SK-N-SH (cell line): ENCODE measurements around the gene ICE1. TPM values are rescaled to one million over a fixed set of nuclear protein-coding genes. Genes with fewer than 3 reads are reported as not detected.

ENCODE experiments used
- CTCF ChIA-PET: fragments of 300-600, 350-600 bp; formaldehyde crosslinking; extraction: SDS; loops from one replicate; lab custom pipeline; 2021; lab: Yijun Ruan, JAX
- POLR2A ChIA-PET: fragments of 350-600 bp; sonication (Branson Sonifier 250); formaldehyde crosslinking; extraction: SDS; loops from one replicate; lab custom pipeline; 2020; ENCODE audit warnings: antibody characterized with exemption, inconsistent platforms; lab: Yijun Ruan, JAX
- DNase-seq: peaks from one replicate; pipeline ENCODE4 v3.0.0; 2012
- H2AFZ ChIP-seq: fragments of 200-600 bp; sonication (generic); 2 replicates; pipeline ENCODE4 v1.8.1; 2016; ENCODE audit warnings: antibody characterized with exemption, mild to moderate bottlenecking, low read depth
- H3F3A ChIP-seq: fragments of 200-600 bp; sonication (generic); replicated peaks from 2 replicates; pipeline ENCODE3; 2016; ENCODE audit warnings: antibody characterized with exemption, mild to moderate bottlenecking; ENCODE audit not compliant: insufficient read depth
- H3K27ac ChIP-seq, 2 experiments: fragments of 200-500 bp in 1 of 2; fragments of 200-600 bp in 1 of 2; sonication (Bioruptor generic) in 1 of 2; sonication (generic), shearing (Covaris generic) in 1 of 2; 2 replicates each; pipeline versions ENCODE4 v1.5.1 to v1.6.1; 2014 to 2016; ENCODE audit warnings: low read depth in 2 of 2, inconsistent platforms in 1 of 2, low read length in 1 of 2, mild to moderate bottlenecking in 1 of 2, mixed read lengths in 1 of 2
- H3K27me3 ChIP-seq: fragments of 200-600 bp; sonication (generic), shearing (Covaris generic); 2 replicates; pipeline ENCODE4 v1.6.1; 2016; ENCODE audit warnings: mixed run types; ENCODE audit not compliant: insufficient read depth
- H3K36me3 ChIP-seq, 2 experiments: fragments of 200-500 bp in 1 of 2; fragments of 200-600 bp in 1 of 2; sonication (Bioruptor generic) in 1 of 2; sonication (generic) in 1 of 2; replicated peaks in 1 of 2; 2 replicates each; pipeline versions ENCODE3 to v1.5.1; 2014 to 2016; ENCODE audit warnings: low read length in 1 of 2, mild to moderate bottlenecking in 1 of 2; ENCODE audit not compliant: insufficient read depth in 2 of 2, control insufficient read depth in 1 of 2
- H3K4me1 ChIP-seq, 2 experiments: fragments of 200-500 bp in 1 of 2; fragments of 200-600 bp in 1 of 2; sonication (Bioruptor generic) in 1 of 2; sonication (generic), shearing (Covaris generic) in 1 of 2; 2 replicates each; pipeline versions ENCODE4 v1.5.1 to v1.6.1; 2014 to 2016; ENCODE audit warnings: low read depth in 1 of 2, low read length in 1 of 2, mixed run types in 1 of 2; ENCODE audit not compliant: insufficient read depth in 2 of 2, control insufficient read depth in 1 of 2
- H3K4me2 ChIP-seq: fragments of 200-600 bp; sonication (generic), shearing (Covaris generic); 2 replicates; pipeline ENCODE4 v1.6.1; 2017; ENCODE audit warnings: mixed run types
- H3K4me3 ChIP-seq, 2 experiments: fragments of 200-500 bp in 1 of 2; fragments of 200-600 bp in 1 of 2; sonication (Bioruptor generic) in 1 of 2; sonication (generic), shearing (Covaris generic) in 1 of 2; 2 replicates each; pipeline versions ENCODE4 v1.5.1 to v1.8.1; 2014 to 2016; ENCODE audit warnings: low read depth in 2 of 2, inconsistent platforms in 1 of 2, low read length in 1 of 2, mild to moderate bottlenecking in 1 of 2, mixed read lengths in 1 of 2, moderate library complexity in 1 of 2
- H3K79me2 ChIP-seq: fragments of 200-600 bp; sonication (generic); 2 replicates; pipeline ENCODE4 v1.8.1; 2017; ENCODE audit warnings: mild to moderate bottlenecking; ENCODE audit not compliant: insufficient read depth
- H3K9ac ChIP-seq: fragments of 200-600 bp; sonication (generic); 2 replicates; pipeline ENCODE4 v1.6.1; 2017; ENCODE audit warnings: mixed run types
- H3K9me2 ChIP-seq: fragments of 200-600 bp; sonication (generic); 2 replicates; pipeline ENCODE4 v1.6.1; 2017; ENCODE audit warnings: mixed run types
- H3K9me3 ChIP-seq: fragments of 200-600 bp; sonication (generic); 2 replicates; pipeline ENCODE4 v1.6.1; 2017; ENCODE audit warnings: mixed run types, mild to moderate bottlenecking, moderate library complexity
- H4K20me1 ChIP-seq: fragments of 200-600 bp; sonication (generic); 2 replicates; pipeline ENCODE4 v1.6.1; 2017; ENCODE audit warnings: mild to moderate bottlenecking, mixed run types; ENCODE audit not compliant: insufficient read depth
- ELF1 ChIP-seq: IDR thresholded peaks from 2 replicates; pipeline ENCODE4 v1.4.0; 2012
- EP300 ChIP-seq, 2 experiments: IDR thresholded peaks; 2 replicates each; pipeline versions ENCODE4 v1.4.0 to v1.6.1; 2012; ENCODE audit warnings: borderline replicate concordance in 1 of 2, low read depth in 1 of 2, low read length in 1 of 2
- EZH2phosphoT487 ChIP-seq: fragments of 200-600 bp; sonication (generic); IDR thresholded peaks from 2 replicates; pipeline ENCODE4 v1.6.1; 2017; ENCODE audit warnings: low read depth, mixed run types, mild to moderate bottlenecking, antibody characterized with exemption, moderate library complexity, borderline replicate concordance
- FOXJ3 ChIP-seq: sonication (generic); formaldehyde crosslinking; IDR thresholded peaks from 2 replicates; pipeline ENCODE4 v1.5.1; 2020; ENCODE audit warnings: mild to moderate bottlenecking, missing genetic modification reagents
- GABPA ChIP-seq: IDR thresholded peaks from 2 replicates; pipeline ENCODE4 v1.4.0; 2012; ENCODE audit warnings: low read depth, mild to moderate bottlenecking
- GATA2 ChIP-seq: sonication (generic); formaldehyde crosslinking; IDR thresholded peaks from 2 replicates; pipeline ENCODE4 v1.5.0; 2020; ENCODE audit warnings: mild to moderate bottlenecking, missing genetic modification reagents
- MEF2A ChIP-seq: IDR thresholded peaks from 2 replicates; pipeline ENCODE4 v1.4.0; 2012; ENCODE audit warnings: low read depth, borderline replicate concordance
- NFIC ChIP-seq: IDR thresholded peaks from 2 replicates; pipeline ENCODE4 v1.4.0; 2012; ENCODE audit warnings: borderline replicate concordance
- NRF1 ChIP-seq: IDR thresholded peaks from 2 replicates; pipeline ENCODE4 v1.6.1; 2012; ENCODE audit warnings: low read depth, mild to moderate bottlenecking, low read length
- POLR2AphosphoS5 ChIP-seq: IDR thresholded peaks from 2 replicates; pipeline ENCODE4 v1.6.1; 2012; ENCODE audit warnings: low read depth, low read length
- RCOR1 ChIP-seq: fragments of 150-350 bp; IDR thresholded peaks from 2 replicates; pipeline ENCODE4 v1.6.1; 2017; ENCODE audit warnings: antibody characterized with exemption, low read length
- RXRA ChIP-seq: IDR thresholded peaks from 2 replicates; pipeline ENCODE4 v1.4.0; 2012; ENCODE audit warnings: low read depth, mild to moderate bottlenecking, borderline replicate concordance
- SIN3A ChIP-seq: IDR thresholded peaks from 2 replicates; pipeline ENCODE4 v1.6.1; 2012; ENCODE audit warnings: low read depth, mild to moderate bottlenecking, low read length, moderate library complexity, borderline replicate concordance
- SMC3 ChIP-seq: IDR thresholded peaks from 2 replicates; pipeline ENCODE4 v1.6.1; 2012; ENCODE audit warnings: low read depth, low read length, improper control_type of control experiment
- TAF1 ChIP-seq: IDR thresholded peaks from 2 replicates; pipeline ENCODE4 v1.6.1; 2012; ENCODE audit warnings: low read depth, mild to moderate bottlenecking, low read length, moderate library complexity, borderline replicate concordance
- TCF12 ChIP-seq: IDR thresholded peaks from 2 replicates; pipeline ENCODE4 v1.4.0; 2012
- YY1 ChIP-seq: IDR thresholded peaks from 2 replicates; pipeline ENCODE4 v1.4.0; 2012; ENCODE audit warnings: low read depth, mild to moderate bottlenecking
- ZBTB33 ChIP-seq: IDR thresholded peaks from 2 replicates; pipeline ENCODE4 v1.4.0; 2012; ENCODE audit warnings: low read depth, borderline replicate concordance
- WGBS: methylation state at CpG from one replicate; pipeline ENCODE4 v1.1.6; 2017; ENCODE audit warnings: low lambda C conversion rate; 5-methylcytosine and 5-hydroxymethylcytosine counted together
- polyA plus RNA-seq, 3 experiments: library from polyadenylated mRNA; depleted of rRNA; stranded (reverse); fragments of >200 nt; gene quantifications; 2 replicates each; pipeline ENCODE4 v1.2.3, GENCODE V29; 2012
- TF ChIP-seq, protein P1 (sequence below): IDR thresholded peaks from 2 replicates; pipeline ENCODE4 v1.4.0; 2012; ENCODE audit warnings: low read depth
- TF ChIP-seq, protein P2 (sequence below): IDR thresholded peaks from 2 replicates; pipeline ENCODE4; 2012

Gene ICE1
- polyA plus RNA-seq, 1 of the 3 experiments (the other 2 are of a cell fraction) = 9.4 TPM

DNA sequence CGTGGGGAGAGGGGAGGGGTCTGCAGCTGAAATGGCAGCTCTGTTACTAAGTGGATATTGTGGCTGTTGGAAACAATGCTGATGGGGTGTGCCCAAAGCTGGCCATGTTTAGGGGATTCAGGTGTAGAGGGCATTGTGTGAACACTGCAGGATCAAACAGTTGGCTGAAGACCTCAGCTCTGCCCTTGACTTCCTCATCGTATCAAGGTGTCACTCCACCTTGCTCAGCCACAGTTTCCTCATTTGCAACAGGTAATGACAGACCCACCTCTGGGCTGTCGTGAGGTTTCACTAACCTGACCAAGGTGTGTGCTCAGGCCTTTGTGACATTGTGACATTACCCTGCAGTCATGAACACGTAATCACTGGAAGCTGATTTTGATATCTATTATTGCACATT is 111.9 kb downstream of the ICE1 start:
- Histone ChIP-seq H3K27me3 (no peaks in the 10 kb centered on the region), H3K27ac (no peak overlapping the region), H3K9me3 (no peaks in the 10 kb centered on the region), H3K4me1 (peaks cover 0 to 10% of the 10 kb centered on the region in 2 experiments; a peak in 1 of 4 replicates), H3K4me3 (no peak overlapping the region), H4K20me1 (no peaks in the 10 kb centered on the region), H2AFZ (no peak overlapping the region), H3K9me2 (no peaks in the 10 kb centered on the region), H3K4me2 (no peak overlapping the region), H3K36me3 (no peaks in the 10 kb centered on the region), H3K79me2 (no peaks in the 10 kb centered on the region), H3K9ac (no peak overlapping the region), H3F3A (no peaks in the 10 kb centered on the region)
- TF ChIP-seq NRF1 = no peak
- TF ChIP-seq EZH2phosphoT487 = no peak
- TF ChIP-seq GABPA = no peak
- TF ChIP-seq SMC3 = no peak
- TF ChIP-seq RCOR1 = no peak
- no peak for TF ChIP-seq POLR2AphosphoS5
- TF ChIP-seq, protein P1, sequence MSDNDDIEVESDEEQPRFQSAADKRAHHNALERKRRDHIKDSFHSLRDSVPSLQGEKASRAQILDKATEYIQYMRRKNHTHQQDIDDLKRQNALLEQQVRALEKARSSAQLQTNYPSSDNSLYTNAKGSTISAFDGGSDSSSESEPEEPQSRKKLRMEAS = no peak
- TF ChIP-seq, protein P2, sequence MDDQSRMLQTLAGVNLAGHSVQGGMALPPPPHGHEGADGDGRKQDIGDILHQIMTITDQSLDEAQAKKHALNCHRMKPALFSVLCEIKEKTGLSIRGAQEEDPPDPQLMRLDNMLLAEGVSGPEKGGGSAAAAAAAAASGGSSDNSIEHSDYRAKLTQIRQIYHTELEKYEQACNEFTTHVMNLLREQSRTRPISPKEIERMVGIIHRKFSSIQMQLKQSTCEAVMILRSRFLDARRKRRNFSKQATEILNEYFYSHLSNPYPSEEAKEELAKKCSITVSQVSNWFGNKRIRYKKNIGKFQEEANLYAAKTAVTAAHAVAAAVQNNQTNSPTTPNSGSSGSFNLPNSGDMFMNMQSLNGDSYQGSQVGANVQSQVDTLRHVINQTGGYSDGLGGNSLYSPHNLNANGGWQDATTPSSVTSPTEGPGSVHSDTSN = no peak
- no peak for TF ChIP-seq ELF1
- TF ChIP-seq EP300 (IDR thresholded peaks at IDR 0.05; ENCODE audit: borderline replicate concordance in 1 of 2, low read depth in 1 of 2, low read length in 1 of 2) = no peak
- no peak for TF ChIP-seq FOXJ3
- no peak for TF ChIP-seq MEF2A
- no peak for TF ChIP-seq TAF1
- no peak for TF ChIP-seq TCF12
- TF ChIP-seq YY1 = no peak
- no peak for TF ChIP-seq SIN3A
- no peak for TF ChIP-seq RXRA
- no peak for TF ChIP-seq GATA2
- TF ChIP-seq NFIC = no peak
- TF ChIP-seq ZBTB33 = no peak
- 17% methylated on average over 3 of the region's 4 CpGs for WGBS
- DNase-seq = no peak
- CTCF ChIA-PET = interaction anchor here (2.0 kb wide), 1 partner anchor 37 kb away, joined by 6 read pairs; no protein-coding TSS in a partner anchor
- POLR2A ChIA-PET = interaction anchor here (0.8 kb wide), 1 partner anchor 82 kb away, joined by 3 read pairs; no protein-coding TSS in a partner anchor
